Right renal pelvis (tissue), 4 donors: ENCODE results near the gene DPYD. TPM values are rescaled to one million over a fixed set of nuclear protein-coding genes. Genes with fewer than 3 reads are reported as not detected.

ENCODE experiments used
- DNase-seq, 4 donors: peaks; one replicate each; pipeline ENCODE4 v3.0.0-alpha.2; 2013; ENCODE audit warnings: low read depth in 4 of 4, low spot score in 3 of 4, missing footprints in 1 of 4
- polyA plus RNA-seq, 4 donors: library from polyadenylated mRNA; unstranded; fragments of 120-200 nt; gene quantifications; one replicate each; pipeline ENCODE4 v1.2.1, GENCODE V29; 2013; ENCODE audit not compliant: insufficient read length in 4 of 4

The DPYD gene
- polyA plus RNA-seq, 4 donors, result 13.7 to 15.4 (median 14.8) TPM

DNA sequence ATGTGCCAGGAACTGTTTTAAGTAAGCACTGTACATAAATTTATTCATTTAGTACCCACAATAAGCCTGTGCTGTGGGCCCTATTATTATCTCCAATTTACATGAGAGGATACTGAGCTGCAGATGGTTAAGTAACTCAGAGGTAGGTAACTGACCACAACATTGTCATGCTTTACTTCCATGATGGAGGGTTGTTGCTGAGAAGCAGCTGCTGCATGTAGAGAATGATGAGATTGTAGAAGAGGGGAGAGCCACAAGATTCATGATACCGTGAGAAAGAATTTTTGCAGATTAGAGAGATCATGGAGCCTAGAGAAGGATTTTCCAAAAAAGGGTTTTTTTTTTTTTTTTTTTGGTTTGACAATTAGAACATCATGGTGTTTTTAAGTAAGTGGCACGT, 886.2 kb downstream of the DPYD start:
- DNase-seq, result no peak

DNA sequence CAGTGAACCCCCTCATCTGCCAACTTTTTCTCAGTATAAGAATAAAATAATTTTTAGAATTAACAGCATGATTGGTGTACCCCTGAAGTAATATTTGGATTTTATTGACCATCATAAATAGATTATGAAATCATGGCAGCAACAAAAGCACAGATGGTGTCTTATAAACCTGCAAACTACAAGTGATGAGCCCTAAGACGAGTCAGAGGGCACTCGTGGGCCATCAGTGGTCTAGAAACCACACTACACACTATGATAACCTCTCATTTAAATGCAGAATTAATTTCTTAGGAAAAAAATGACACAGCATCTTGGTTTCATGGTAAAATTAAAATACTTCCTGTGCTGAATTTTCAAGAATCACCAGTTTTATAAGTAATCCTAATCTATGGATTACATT, 886.9 kb downstream of the DPYD start:
- no peak for DNase-seq
